RPMI7951 (cell line): Measurements from ENCODE around the gene RPS6KA5. TPM values are rescaled to one million over a fixed set of nuclear protein-coding genes. Genes with fewer than 3 reads are reported as not detected.
"Not testable (repeated sequence)": the region's sequence is repeated elsewhere in the genome, so short reads cannot be mapped to it uniquely, and the experiment has no call there.

Source experiments
- DNase-seq: peaks from one replicate; pipeline ENCODE4 v3.0.0-alpha.2; 2012; ENCODE audit warnings: low read depth
- total RNA-seq: library from RNA; depleted of rRNA; stranded (reverse); fragments of >200 nt; shearing (Covaris generic); gene quantifications from 2 replicates; pipeline ENCODE4 v1.2.3, GENCODE V29; 2014; rRNA removed

The RPS6KA5 gene
- 1.7 and 2.3 TPM in 2 replicates for total RNA-seq

DNA sequence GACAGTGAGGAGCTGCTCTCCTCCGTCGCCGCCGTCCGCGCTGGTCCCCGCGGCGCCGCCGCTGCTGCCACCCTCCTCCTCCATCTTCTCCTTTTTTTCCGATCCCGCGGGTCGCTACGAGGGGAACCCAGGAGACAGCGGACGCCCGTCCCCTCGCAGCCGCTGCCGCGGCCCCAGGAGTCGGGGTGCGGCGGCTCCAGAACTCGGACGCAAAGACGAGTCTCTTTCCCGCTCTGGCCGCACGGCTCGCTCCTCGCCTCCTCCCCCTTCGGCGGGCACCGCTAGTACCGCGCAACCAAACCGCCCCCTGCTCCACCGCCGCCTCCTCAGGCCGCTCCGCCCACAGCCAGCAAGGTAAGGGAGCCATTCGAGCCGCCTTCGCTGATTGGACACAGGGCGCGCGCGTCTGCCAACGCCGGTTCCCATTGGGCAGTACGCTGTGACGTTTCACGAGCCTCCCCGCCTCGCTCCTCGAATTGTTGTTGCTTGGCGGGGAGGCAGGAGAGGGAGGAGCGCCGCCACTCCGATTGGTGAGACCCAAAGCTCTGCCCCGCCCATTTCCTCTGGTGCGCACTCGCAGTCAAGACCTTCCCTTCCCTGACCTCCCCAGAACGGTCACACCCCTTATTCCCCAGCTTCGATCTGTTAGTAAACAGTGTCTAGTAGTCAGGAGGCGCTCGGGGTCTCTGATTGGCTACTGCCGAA lies at the start of gene RPS6KA5:
Gene RPS6KA5 (minus strand): TSS at position 291 of the 705 bp plus-strand sequence. CDS start 207 bp downstream, at position 84.
- DNase-seq, result peak; percentile 100

DNA sequence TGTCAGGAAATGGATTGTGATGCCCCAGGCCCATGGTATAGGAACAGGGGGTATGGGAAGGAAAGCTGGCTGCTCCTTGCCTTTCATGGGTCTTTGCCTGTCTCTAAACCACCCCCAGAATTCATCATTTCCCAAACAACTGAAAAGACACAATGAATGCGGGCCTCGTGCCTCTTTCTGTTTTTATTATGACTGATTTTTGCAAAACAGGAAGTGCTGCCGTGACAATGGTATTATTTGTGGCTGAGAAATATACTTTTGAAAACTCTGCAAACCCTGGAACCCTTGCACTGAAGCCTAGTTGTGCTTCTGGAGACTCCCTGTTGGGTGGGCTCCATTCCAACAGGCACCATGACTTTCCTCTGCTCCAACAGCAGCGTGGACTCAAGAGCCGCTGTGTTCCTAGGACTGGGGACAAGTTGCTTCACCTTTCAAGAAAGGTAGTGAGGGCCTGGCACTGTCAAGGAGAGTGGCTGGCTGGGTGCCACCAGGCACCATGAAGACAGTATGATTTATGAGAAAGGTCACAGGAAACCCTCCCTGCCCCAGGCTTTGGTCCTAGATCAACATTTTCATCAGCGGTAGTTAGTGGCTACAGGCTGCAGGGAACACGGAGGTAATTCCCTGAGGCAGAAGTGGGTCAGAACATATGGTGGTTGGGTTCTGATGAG lies 48.6 kb upstream of the RPS6KA5 start:
- no peak for DNase-seq

- no peak for DNase-seq
Observed at GRCh38 chr14:91103116-91103515, 42.7 kb upstream of the RPS6KA5 start.

DNA sequence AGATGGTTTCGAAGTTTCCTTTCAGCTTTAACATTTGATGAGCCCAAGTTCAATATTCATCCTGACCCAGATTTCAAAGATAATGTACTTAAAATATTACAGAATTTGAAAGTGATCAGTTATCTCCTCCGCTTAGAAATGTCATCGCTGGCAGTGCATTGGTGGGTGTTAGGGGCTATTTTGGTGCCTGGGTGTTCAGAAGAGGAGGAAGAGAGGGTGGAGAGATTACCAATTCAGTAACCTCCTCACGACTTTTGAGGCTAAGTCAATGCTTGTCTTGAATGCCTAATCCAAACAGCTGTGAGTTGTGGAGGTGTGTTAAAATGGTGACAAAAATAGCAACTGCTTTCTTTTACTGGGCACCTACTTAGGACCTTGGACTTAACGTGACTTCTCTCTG lies 39.7 kb upstream of the RPS6KA5 start:
- DNase-seq, result no peak

DNA sequence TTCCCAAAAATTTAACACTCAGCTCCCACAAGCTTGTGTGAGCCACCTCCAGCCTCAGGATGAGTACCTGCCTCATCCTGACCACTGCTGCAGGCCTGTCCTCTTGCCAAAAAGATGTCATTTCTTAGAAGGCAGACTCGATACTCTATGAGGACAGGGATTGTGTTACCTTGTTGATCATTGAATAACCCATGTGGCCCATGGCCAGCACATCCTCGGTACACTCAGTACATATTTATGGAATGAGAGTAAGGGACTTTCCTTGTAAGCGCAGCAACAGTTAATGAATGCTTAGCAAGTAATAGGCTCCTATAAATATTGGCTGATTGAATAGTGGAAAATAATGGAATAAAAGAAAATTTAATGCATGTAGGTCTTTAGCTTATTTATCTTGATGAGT lies 38.1 kb upstream of the RPS6KA5 start:
- no peak for DNase-seq

DNA sequence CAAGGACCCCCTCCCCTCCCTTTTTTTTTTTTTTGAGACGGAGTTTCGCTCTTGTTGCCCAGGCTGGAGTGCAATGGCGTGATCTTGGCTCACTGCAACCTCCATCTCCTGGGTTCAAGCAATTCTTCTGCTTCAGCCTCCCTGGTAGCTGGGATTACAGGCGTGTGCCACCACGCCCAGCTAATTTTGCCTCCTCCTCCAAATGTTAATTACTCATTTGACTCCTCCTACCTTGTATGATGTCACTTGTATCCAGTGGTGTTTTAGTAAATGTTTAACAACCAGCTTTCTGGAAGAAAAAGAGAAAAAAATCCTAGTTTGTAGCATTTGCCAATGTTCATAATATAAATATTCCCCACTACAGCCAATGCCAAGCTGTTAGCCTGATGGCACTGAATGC lies 37.2 kb upstream of the RPS6KA5 start:
- not testable (repeated sequence) for DNase-seq

GRCh38 chr14:91095178-91095577 lies 34.7 kb upstream of the RPS6KA5 start:
- no peak for DNase-seq

- no peak for DNase-seq
Observed at GRCh38 chr14:91094772-91095171, 34.3 kb upstream of the RPS6KA5 start.

- not testable (repeated sequence) for DNase-seq
Observed at GRCh38 chr14:91093743-91094472, 33.5 kb upstream of the RPS6KA5 start.

GRCh38 chr14:91092073-91092472 lies 31.6 kb upstream of the RPS6KA5 start:
- no peak for DNase-seq

DNA sequence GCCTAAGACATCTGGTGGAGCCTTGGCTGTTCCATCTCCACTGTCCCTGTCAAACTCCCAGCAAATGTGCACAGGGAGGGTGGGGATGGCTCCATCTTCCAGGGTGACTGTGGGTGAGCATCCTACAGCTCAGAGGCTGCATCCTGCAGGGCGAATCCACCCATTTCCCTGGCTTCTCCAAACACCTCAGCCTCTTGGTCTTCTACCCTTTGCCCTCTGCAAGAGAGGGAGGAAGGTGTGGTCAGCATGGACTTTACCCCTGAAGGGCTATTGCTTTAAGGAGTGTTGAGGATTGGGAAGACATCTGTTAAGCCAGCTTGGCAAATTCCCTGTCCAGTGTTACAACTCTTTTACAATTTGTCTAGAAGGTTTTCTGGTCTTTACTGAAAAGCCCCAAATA lies 30.3 kb upstream of the RPS6KA5 start:
- no peak for DNase-seq

DNA sequence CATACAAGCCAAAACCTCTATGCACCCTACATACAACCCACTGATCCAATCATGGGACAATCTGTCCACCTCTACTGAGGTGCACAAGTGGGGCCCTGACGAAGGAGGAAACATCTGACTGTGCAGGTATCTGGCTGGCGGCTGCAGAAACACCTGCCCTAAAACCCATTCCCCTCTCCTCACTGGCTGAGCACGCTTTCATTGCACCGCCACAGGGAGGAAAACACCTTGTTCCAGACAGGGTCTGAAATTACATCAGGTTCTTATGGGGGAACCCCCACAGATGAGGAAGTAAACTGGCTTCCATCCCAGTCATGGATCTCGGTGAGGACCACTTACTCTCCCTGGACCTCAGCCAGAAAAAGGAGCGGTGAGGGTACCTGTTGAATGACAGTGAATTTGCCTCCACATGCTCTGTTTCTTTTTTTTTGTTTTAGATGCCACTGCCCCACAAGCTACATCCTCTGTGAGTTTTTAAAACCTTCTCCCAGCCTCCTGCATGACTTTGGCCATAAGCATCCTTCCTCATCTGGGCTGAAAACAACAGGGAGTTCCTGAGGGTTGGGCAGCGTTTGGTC lies 29.6 kb upstream of the RPS6KA5 start:
- DNase-seq, result no peak

DNA sequence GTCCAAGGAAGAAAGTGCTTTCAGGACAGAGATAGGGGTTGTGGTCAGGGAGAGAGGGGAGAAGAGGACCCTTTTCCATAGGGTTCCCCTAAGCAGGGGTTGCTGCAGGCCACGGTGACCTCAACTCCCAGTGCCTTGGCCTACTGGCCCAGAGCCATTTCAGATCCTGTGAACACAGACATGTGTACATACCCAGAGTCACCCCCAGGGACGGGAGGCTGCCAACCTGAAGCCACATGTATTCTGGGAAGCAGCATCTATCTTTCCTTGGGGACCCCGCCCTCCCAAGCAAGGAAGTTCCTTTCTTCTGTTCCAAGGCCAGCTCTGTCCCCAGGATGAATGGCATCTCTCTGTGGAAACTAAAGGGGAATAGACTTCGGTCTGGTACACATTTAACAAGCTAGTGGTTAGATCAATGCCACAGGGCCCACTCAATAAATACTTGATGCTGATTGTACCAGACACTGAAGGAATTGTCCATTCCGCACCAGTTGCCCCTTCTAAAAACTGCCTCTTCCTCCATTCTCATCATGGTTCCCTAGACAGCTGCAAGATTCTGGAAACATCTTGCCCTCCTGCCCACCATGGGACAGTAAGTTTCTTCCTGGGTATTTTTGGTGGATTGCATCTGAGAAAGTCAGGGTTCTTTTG lies 28.3 kb upstream of the RPS6KA5 start:
- DNase-seq, result no peak

GRCh38 chr14:91087470-91087869 lies 27.0 kb upstream of the RPS6KA5 start:
- not testable (repeated sequence) for DNase-seq

DNA sequence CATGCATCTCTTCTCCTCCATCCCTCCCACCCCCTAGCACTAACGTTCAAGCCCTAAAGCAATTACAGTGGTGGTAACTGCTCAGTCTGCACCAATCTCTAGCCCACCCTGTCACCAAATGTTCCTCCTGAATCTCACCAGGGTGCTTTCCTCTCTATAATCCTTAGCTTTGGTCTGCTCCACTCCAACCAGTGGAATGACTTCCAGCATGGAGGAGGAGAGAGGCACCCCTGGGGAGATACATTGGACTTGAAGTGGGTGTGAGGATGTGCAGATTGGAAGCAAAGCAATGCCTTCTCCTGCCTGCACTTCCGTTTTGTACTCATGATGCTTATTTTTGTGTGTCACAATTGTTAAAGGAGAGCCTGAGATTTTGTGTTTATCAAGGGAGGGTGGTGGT lies 24.1 kb upstream of the RPS6KA5 start:
- DNase-seq, result no peak

DNA sequence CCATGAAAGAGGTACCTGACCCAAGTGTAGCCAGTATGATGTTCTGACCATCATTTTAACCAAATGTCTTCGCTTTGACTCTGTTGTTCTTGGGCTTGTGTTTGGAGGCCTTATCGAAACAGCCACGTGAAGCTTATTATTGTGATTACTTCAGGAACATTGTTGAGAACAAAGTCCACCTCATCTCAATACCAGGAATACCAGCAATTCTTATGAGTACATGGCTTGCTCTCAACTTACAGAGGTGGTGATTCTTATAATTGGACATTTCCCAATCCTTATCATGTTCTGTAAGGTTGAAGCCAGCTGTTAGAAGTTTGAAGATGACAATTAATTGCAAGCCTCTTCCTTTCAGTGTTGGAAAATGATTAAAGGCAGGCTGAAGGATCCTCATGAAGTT lies 21.8 kb upstream of the RPS6KA5 start:
- DNase-seq, result no peak

- no peak for DNase-seq
Observed at GRCh38 chr14:91080071-91080470, 19.6 kb upstream of the RPS6KA5 start.

- DNase-seq, result no peak
Observed at GRCh38 chr14:91078095-91078737, 17.8 kb upstream of the RPS6KA5 start.

- DNase-seq, result no peak
Observed at GRCh38 chr14:91075553-91075952, 15.1 kb upstream of the RPS6KA5 start.

GRCh38 chr14:91070572-91070971 lies 10.1 kb upstream of the RPS6KA5 start:
- DNase-seq, result no peak

GRCh38 chr14:91068642-91069041 lies 8.2 kb upstream of the RPS6KA5 start:
- DNase-seq, result peak; percentile 3
